Skin epidermis (tissue), 12 donors: ENCODE results near the gene CACNA1F.

ENCODE experiments used
- H3K27ac ChIP-seq, 21 experiments: fragments of 200-600 bp; sonication (generic) in 11 of 21; one replicate each; pipeline ENCODE4 v1.5.0; 2020; ENCODE audit warnings: mild to moderate bottlenecking in 3 of 21, inconsistent platforms in 2 of 21, moderate library complexity in 2 of 21
- H3K4me3 ChIP-seq, 7 experiments: fragments of 200-600 bp; sonication (generic) in 2 of 7; one replicate each; pipeline ENCODE4 v1.5.0; 2020; ENCODE audit warnings: inconsistent platforms in 2 of 7, mild to moderate bottlenecking in 2 of 7, moderate library complexity in 1 of 7

CACNA1F gene

GRCh38 chrX:49237060-49237459 is 3.9 kb upstream of the CACNA1F start:
- Histone ChIP-seq H3K4me3 (no peak overlapping the region), H3K27ac (peak overlapping the region in 2 of 21 experiments; percentile 11 to 25)

- Histone ChIP-seq H3K4me3 (no peak overlapping the region), H3K27ac (no peak overlapping the region)
Measured at GRCh38 chrX:49233887-49234555, 881 bp upstream of the CACNA1F start.

DNA sequence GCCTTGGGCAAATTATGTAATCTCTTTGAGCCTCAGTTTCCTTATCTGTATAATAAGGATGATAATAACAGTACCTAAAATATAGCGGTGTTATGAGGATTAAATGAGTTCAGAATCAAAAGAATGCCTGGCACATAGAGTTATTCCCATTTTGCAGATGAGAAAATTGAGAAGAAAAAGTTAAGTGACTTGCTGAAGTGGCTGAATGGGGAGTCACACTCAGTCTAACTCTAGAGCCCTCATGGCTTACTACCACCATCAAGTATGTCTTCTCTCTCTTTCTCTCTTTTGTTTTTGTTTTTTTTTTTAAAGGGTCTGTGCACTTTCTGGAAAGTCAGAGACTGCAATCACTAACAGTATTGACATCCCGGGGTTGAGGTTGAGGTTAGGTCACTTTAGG is 615 bp downstream of the CACNA1F start:
- H3K4me3 ChIP-seq: no peak overlapping the region
- H3K27ac ChIP-seq: no peak overlapping the region

- Histone ChIP-seq H3K27ac (peak overlapping the region in 4 of 21 experiments; percentile 29 to 74 (median 64)), H3K4me3 (no peak overlapping the region)
Measured at GRCh38 chrX:49231333-49232000, 1.7 kb downstream of the CACNA1F start.

DNA sequence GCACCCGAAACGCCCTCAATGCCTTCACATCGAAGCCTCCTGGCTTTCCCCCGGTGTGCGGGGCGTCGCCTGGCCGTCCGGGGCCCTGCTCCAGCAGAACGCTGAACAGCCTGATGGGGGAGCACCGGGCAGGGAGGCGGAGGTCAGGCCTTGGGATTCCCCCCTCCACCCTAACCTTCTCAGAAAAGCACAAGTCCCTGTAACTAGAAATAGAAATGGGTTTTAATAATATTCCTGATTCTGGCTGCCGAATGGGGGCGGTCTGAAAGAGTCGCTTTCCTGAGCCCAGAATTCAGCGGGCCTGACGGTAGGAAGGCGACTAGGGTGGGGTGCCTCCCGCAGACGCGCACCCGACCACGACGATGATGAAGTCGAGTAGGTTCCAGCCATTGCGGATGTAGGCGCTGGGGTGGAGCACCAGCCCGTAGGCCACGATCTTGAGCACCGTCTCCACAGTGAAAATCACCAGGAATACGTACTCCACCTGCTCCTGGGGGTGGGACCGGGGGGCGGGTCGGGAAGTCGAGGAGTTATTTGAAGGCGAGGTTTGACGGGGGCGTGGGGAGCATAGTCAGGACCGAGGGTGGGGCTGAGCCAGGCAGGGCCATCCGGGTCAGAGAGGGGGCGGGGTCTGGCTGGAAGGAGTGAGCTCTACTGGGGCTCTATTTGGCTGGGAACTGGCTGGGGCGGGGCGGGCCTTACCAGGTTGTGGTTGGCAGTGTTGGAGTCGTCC is 2.5 kb downstream of the CACNA1F start:
- peak overlapping the region; percentile 14 to 36 (median 24) for H3K4me3 ChIP-seq

DNA sequence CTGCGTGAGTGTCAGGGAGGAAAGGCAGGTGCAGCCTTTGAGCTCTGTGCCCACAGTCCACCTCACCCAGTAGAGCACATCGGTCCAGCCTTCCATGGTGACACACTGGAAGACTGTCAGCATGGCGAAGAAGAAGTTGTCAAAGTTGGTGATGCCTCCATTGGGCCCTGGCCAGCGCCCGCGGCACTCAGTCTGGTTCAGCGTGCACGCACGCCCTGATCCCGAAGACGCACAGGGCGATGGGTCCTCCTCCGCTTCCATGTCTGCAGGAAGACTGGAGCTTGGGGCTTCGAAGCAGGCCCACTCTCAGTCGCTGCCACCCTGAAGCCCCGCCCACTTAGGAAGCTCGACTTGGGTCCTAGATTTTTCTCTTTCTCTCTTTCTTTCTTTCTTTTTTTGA is 5.0 kb downstream of the CACNA1F start:
- Histone ChIP-seq H3K27ac (no peak overlapping the region), H3K4me3 (no peak overlapping the region)

More for the DNA sequence above, 2.5 kb downstream of the CACNA1F start:
- H3K27ac ChIP-seq: peak overlapping the region in 16 of 21 experiments; percentile 12 to 74 (median 44)

- Histone ChIP-seq H3K27ac (no peak overlapping the region), H3K4me3 (no peak overlapping the region)
Measured at GRCh38 chrX:49227726-49228125, 5.4 kb downstream of the CACNA1F start.

DNA sequence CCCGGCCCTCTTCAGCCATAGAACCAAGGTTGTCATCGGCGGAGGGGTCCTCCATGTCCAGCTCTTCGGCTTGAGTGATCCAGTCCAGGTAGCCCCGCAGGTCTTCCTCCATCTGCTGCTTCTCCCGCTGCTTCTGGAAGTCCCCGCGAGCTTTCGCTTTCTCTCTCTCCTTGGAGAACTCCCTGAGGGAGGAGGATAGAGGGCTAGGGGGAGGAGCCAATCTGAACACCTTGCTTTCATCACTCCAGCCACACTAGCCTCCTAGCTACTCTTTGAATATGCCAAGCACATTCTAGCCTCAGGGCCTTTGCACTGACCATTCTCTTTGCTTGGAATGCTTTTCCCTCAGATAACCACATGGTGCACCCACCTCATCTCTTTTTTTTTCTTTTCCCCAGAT is 6.2 kb downstream of the CACNA1F start:
- Histone ChIP-seq H3K27ac (no peak overlapping the region), H3K4me3 (no peak overlapping the region)

- Histone ChIP-seq H3K4me3 (no peak overlapping the region), H3K27ac (no peak overlapping the region)
Measured at GRCh38 chrX:49225858-49226257, 7.3 kb downstream of the CACNA1F start.

DNA sequence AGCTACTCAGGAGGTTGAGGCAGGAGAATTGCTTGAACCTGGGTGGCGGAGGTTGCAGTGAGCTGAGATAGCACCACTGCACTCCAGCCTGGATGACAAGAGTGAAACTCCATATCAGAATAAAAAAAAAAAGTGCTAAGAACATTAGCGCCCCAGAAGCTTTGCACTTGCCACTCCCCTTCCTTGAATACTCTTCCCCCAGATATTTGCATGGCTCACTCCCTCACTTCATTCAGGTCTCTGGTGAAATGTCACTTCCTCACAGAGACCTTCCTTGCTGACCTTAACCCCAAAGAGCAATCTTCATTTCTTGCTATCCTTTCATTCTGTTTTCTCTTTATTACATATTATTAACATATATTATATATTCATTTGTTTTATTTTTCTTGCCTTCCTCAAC is 11.3 kb downstream of the CACNA1F start:
- Histone ChIP-seq H3K27ac (no peak overlapping the region), H3K4me3 (no peak overlapping the region)

GRCh38 chrX:49220100-49220499 is 13.0 kb downstream of the CACNA1F start:
- H3K4me3 ChIP-seq: no peak overlapping the region
- H3K27ac ChIP-seq: no peak overlapping the region

DNA sequence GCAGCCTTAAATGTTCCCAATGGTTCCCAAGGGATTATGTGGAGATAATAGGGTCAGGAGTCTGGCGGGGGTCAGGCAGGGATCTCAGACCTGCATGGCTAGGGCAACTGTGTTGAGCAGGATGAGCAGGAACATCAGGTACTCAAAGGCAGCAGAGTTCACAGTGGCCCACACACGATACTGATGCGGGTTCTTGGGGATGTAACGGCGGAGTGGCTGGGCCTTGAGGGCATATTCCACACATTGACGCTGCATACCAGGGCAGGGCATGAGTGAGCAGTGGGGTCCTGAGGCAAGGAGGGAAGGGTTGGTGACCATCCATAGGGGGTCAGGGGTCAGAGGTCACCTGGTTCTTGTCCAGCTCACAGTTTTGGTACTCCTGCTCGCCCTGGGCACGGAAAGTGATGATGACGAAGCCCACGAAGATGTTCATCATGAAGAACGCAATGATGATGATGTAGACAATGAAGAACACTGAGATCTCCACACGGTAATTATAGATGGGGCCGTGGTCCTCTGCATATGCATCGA is 18.1 kb downstream of the CACNA1F start:
- no peak overlapping the region for H3K4me3 ChIP-seq
- no peak overlapping the region for H3K27ac ChIP-seq

GRCh38 chrX:49214416-49214815 is 18.7 kb downstream of the CACNA1F start:
- H3K27ac ChIP-seq: no peak overlapping the region
- H3K4me3 ChIP-seq: no peak overlapping the region

- Histone ChIP-seq H3K4me3 (no peak overlapping the region), H3K27ac (no peak overlapping the region)
Measured at GRCh38 chrX:49212861-49213260, 20.3 kb downstream of the CACNA1F start.

GRCh38 chrX:49212209-49212608 is 20.9 kb downstream of the CACNA1F start:
- Histone ChIP-seq H3K4me3 (no peak overlapping the region), H3K27ac (no peak overlapping the region)

GRCh38 chrX:49211074-49211473 is 22.1 kb downstream of the CACNA1F start:
- no peak overlapping the region for H3K27ac ChIP-seq
- no peak overlapping the region for H3K4me3 ChIP-seq

GRCh38 chrX:49210406-49210805 is 22.7 kb downstream of the CACNA1F start:
- no peak overlapping the region for H3K27ac ChIP-seq

DNA sequence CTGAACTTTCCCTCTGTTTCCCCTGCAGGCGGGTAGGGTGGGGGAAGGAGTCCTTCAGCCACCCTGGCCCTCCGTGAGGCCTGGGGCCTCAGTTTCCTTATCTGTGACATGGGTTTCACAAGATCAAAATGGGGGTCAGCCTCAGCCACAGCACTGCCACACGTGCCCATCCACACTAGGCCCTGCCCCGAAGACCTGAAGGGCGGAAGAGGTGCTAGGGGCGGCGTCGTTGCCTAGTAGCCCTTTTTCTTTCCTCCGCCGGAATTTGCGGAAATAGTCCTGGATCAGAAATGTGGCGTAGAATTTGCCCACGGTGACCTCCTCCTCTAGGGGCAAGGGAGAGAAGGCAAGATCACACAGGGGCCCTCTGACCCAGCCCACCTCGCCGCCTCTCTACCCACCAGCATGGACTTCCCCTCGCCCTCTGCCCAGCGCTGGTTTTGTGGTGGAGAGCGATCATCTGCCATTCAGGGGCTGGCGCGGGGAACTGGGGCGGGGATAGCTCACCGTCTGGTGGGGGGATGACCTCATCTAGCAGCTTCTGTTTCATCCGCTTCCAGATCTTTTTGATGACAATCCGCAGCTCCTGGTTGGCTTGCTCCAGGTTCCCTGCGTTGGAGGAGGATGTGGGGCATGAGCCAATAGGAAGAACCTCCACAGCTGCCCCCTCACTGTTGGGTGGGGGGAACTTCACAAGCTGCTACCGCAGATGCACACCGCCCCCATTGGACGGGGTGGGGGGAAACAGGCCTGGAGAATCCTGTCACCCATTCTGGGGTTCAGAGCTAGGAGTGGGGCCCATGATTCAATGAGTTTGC is 23.5 kb downstream of the CACNA1F start:
- H3K4me3 ChIP-seq: no peak overlapping the region
- no peak overlapping the region for H3K27ac ChIP-seq

More at GRCh38 chrX:49210406-49210805, 22.7 kb downstream of the CACNA1F start:
- no peak overlapping the region for H3K4me3 ChIP-seq

DNA sequence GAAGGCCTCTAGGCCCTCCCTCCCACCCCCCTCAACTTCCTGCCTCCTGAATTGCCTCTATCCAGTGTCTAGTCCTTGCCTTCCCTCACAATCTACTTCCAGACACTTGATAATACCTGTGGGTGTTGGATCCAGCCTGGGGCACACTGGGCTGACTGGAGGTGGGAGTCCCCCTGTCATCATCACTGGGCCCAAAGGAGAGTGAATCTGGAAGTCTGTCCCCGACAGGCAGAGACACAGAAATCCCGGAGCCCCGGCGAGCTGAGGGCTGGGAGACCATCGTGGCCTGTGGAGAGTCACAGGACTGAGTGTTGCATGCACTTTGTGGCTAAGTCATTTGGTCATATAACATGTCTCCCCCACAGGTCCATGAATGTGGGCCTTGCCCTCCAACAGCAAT is 24.7 kb downstream of the CACNA1F start:
- H3K27ac ChIP-seq: no peak overlapping the region
- H3K4me3 ChIP-seq: no peak overlapping the region

- no peak overlapping the region for H3K4me3 ChIP-seq
- H3K27ac ChIP-seq: no peak overlapping the region
Measured at GRCh38 chrX:49206543-49206942, 26.6 kb downstream of the CACNA1F start.
